HCT116 (cell line): ENCODE measurements around the gene AKIRIN2.

ENCODE experiments used
- POLR2A ChIP-seq: IDR thresholded peaks from 2 replicates; pipeline ENCODE4 v1.7.0; 2011; ENCODE audit warnings: borderline replicate concordance; ENCODE audit not compliant: insufficient read depth, insufficient read length; ENCODE audit errors: extremely low read depth
- SP1 ChIP-seq: IDR thresholded peaks from 2 replicates; pipeline ENCODE4 v1.6.1; 2012; ENCODE audit warnings: low read depth
- TCF7L2 ChIP-seq: IDR thresholded peaks from 2 replicates; pipeline ENCODE4 v1.7.0; 2011; ENCODE audit warnings: borderline replicate concordance, inconsistent platforms; ENCODE audit not compliant: insufficient read depth, insufficient read length; ENCODE audit errors: extremely low read depth
- TF ChIP-seq, protein P1 (sequence below), 3 experiments: fragments of 200-600 bp in 1 of 3; sonication (generic) in 1 of 3; IDR thresholded peaks in 2 of 3; conservative IDR thresholded peaks in 1 of 3; 2 replicates each; pipeline ENCODE4 v1.5.1; 2012 to 2017; ENCODE audit warnings: low read depth in 2 of 3, low read length in 2 of 3, antibody characterized with exemption in 1 of 3, borderline replicate concordance in 1 of 3, control low read depth in 1 of 3, mild to moderate bottlenecking in 1 of 3, mixed read lengths in 1 of 3, mixed run types in 1 of 3, moderate library complexity in 1 of 3; ENCODE audit not compliant: insufficient read depth in 1 of 3

DNA sequence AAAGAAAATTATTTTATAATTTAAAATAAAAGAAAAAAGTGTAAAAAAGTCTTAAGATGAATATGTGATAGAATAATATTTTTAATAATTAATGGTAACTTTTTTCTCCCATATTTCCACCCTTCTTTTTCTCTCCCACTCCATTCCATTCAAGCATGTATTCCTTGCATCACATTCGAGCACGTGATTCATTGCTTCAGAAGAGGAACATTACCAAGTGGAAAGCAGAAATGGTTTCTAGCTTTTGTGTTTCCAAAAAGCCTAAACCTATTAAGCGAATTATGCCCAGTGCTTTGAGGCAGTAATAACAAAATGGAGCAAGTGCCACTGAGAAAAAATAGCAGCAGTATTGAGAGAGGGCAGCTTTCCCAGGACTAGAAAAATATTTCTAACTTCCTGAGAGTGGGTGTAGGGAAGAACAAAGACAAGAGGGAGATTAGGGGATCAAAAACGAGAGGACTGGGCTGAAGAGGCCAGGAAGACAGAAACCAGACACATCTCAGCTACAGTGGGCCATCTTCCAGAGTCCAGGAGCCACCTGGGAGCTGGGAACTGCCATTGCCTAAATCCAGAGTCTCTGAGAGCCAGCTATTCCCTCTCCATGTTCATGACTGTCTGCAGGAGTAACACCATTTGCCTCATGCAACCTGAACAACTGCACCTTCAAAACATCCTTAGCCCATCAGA lies 15.0 kb upstream of the AKIRIN2 start:
- TF ChIP-seq POLR2A (no peak), SP1 (no peak), TCF7L2 (no peak)
- TF ChIP-seq, protein P1, sequence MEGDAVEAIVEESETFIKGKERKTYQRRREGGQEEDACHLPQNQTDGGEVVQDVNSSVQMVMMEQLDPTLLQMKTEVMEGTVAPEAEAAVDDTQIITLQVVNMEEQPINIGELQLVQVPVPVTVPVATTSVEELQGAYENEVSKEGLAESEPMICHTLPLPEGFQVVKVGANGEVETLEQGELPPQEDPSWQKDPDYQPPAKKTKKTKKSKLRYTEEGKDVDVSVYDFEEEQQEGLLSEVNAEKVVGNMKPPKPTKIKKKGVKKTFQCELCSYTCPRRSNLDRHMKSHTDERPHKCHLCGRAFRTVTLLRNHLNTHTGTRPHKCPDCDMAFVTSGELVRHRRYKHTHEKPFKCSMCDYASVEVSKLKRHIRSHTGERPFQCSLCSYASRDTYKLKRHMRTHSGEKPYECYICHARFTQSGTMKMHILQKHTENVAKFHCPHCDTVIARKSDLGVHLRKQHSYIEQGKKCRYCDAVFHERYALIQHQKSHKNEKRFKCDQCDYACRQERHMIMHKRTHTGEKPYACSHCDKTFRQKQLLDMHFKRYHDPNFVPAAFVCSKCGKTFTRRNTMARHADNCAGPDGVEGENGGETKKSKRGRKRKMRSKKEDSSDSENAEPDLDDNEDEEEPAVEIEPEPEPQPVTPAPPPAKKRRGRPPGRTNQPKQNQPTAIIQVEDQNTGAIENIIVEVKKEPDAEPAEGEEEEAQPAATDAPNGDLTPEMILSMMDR (IDR thresholded peaks at IDR 0.05 in 2 of 3, conservative IDR thresholded peaks at IDR 0.05 in 1 of 3; ENCODE audit: borderline replicate concordance in 1 of 3, insufficient read depth in 1 of 3, low read depth in 2 of 3, low read length in 2 of 3), result no peak
